CD4-positive, alpha-beta T cell (primary cell): ENCODE results near the gene SDC1. TPM values are rescaled to one million over a fixed set of nuclear protein-coding genes. Genes with fewer than 3 reads are reported as not detected.
A peak's percentile ranks its signal among the peaks of the same experiment; 100 is the strongest.
"Not testable (repeated sequence)": the region's sequence is repeated elsewhere in the genome, so short reads cannot be mapped to it uniquely, and the experiment has no call there.

Source experiments
- ATAC-seq: fragments of 200-7000 bp; cut with Tn5 transposase; one replicate; pipeline ENCODE4 v1.10.0; 2022; ENCODE audit warnings: mild to moderate bottlenecking; ENCODE audit not compliant: poor library complexity
- CTCF ChIA-PET: fragments of 350-600 bp; sonication (Branson Sonifier 250); formaldehyde crosslinking; loops from one replicate; lab custom pipeline; 2021; ENCODE audit warnings: antibody characterized with exemption, inconsistent platforms; lab: Charles Lee
- POLR2A ChIA-PET: fragments of 350-600 bp; sonication (Branson Sonifier 250); formaldehyde crosslinking; loops from one replicate; lab custom pipeline; 2021; ENCODE audit warnings: antibody characterized with exemption, inconsistent platforms; lab: Charles Lee
- DNase-seq, 14 experiments: peaks; one replicate each; pipeline ENCODE4 v3.0.0-alpha.2; 2013 to 2020; ENCODE audit warnings: mixed read lengths in 2 of 14
- H3K27ac ChIP-seq, 2 donors: one replicate each; pipeline versions ENCODE4 v1.5.1 to v1.7.0; 2013; ENCODE audit warnings: low read length in 2 of 2, low read depth in 1 of 2, mild to moderate bottlenecking in 1 of 2
- H3K27me3 ChIP-seq, 2 experiments: 1 replicate in 1 of 2; 2 replicates in 1 of 2; pipeline versions ENCODE4 v1.6.1 to v1.7.0; 2013; ENCODE audit warnings: low read length in 2 of 2, control low read depth in 1 of 2, mild to moderate bottlenecking in 1 of 2, moderate library complexity in 1 of 2; ENCODE audit not compliant: insufficient read depth in 2 of 2, control insufficient read depth in 1 of 2
- H3K36me3 ChIP-seq: one replicate; pipeline ENCODE4 v1.6.1; 2013; ENCODE audit warnings: low read length, control low read depth; ENCODE audit not compliant: insufficient read depth
- H3K4me1 ChIP-seq: one replicate; pipeline ENCODE4 v1.6.1; 2013; ENCODE audit warnings: low read length, control low read depth; ENCODE audit not compliant: insufficient read depth
- H3K4me3 ChIP-seq: one replicate; pipeline ENCODE4 v1.5.1; 2013; ENCODE audit warnings: mild to moderate bottlenecking, low read length, moderate library complexity
- H3K9me3 ChIP-seq, 2 experiments: 1 replicate in 1 of 2; 2 replicates in 1 of 2; pipeline versions ENCODE4 v1.6.1 to v1.7.0; 2013; ENCODE audit warnings: low read length in 2 of 2, mild to moderate bottlenecking in 2 of 2, control low read depth in 1 of 2, moderate library complexity in 1 of 2; ENCODE audit not compliant: control insufficient read depth in 1 of 2, insufficient read depth in 1 of 2
- H3K27ac Mint-ChIP-seq: one replicate; pipeline ENCODE4 v1.8.0; 2020; ENCODE audit warnings: mixed read lengths
- H3K27me3 Mint-ChIP-seq: one replicate; pipeline ENCODE4 v1.8.0; 2021; ENCODE audit warnings: mixed read lengths
- H3K36me3 Mint-ChIP-seq: one replicate; pipeline ENCODE4 v1.8.0; 2021; ENCODE audit warnings: low read depth, mixed read lengths
- H3K4me1 Mint-ChIP-seq: one replicate; pipeline ENCODE4 v1.8.0; 2021; ENCODE audit warnings: low read depth, mixed read lengths
- H3K4me3 Mint-ChIP-seq: one replicate; pipeline ENCODE4 v1.8.0; 2020; ENCODE audit warnings: mild to moderate bottlenecking, mixed read lengths
- H3K9me3 Mint-ChIP-seq: one replicate; pipeline ENCODE4 v1.8.0; 2020; ENCODE audit warnings: mixed read lengths
- intact Hi-C, 2 experiments: fragments of 100-400 bp; cut with DNase I in 1 of 2; cut with micrococcal nuclease in 1 of 2; formaldehyde crosslinking; loops; one replicate each; pipeline versions ENCODE4 v1.15.1 to v1.9.0; 2023 to 2025; cut with DNase I, micrococcal nuclease
- total RNA-seq, 174 experiments: library from RNA in 2 of 174; stranded (reverse) in 2 of 174; gene quantifications; one replicate each; pipeline ENCODE4 v1.2.3 and lab custom pipeline; 2021 to 2026
- TF ChIP-seq, protein P1 (sequence below): fragments of 200-600 bp; IDR thresholded peaks from one replicate; pipeline ENCODE4 v1.8.0; 2022; ENCODE audit warnings: antibody characterized with exemption, mild to moderate bottlenecking

SDC1 gene
- total RNA-seq, 2 experiments from 2014 or later = not detected

DNA sequence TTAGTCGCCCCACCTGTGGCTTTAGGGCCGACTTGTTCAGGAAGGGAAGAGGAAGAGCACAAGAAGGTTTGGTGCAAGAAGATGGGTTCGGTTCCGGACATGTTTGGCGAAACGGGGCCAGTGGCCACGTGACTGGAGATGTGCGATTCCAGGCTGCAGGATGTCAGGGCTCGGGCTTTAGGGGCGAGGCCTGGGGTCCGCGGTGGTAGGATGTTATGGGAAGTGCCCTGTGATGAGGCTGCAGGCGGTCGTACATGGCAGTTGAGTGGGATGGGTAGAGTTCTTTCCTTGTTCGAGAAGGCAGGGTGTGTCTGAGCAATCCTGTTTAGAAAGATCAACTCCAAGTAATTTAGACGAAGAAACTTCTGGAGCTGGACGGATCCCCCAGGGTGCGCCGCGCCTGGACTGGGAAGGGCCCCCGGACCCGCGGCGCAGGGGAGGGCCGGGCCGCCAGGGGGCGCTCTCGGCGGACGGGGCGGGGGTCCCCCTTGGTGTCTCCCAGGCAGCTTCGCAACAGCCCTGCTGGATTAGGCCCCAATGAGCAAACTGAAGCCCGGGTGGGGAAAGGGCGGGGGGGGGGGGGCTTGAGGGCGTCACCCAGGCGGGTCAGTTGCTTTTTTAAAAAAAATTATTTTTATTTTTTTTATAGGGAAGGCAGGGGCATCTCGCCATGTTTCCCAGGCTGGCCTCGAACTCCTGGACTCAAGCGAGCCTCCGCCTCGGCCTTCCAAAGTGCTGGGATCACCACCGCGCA, 17.2 kb upstream of the SDC1 start:
- peak in 5 of 14 experiments; percentile 14 to 36 (median 33) for DNase-seq
- Histone ChIP-seq H3K36me3 (peaks cover 2% of the 10 kb centered on the region), H3K4me3 (peak overlapping the region; percentile 11), H3K27me3 (no peaks in the 10 kb centered on the region), H3K9me3 (no peaks in the 10 kb centered on the region), H3K4me1 (peaks cover 8% of the 10 kb centered on the region), H3K27ac (no peak overlapping the region)
- ChIA-PET POLR2A (no interaction called here), CTCF (interaction anchor here (1.2 to 1.6 kb wide), 2 partner anchors 21 to 400 kb away, joined by 3 to 4 read pairs; no protein-coding TSS in a partner anchor)
- H3K4me3 Mint-ChIP-seq = peak overlapping the region; percentile 25
- peaks cover 2% of the 10 kb centered on the region for H3K36me3 Mint-ChIP-seq
- peak; percentile 34 for ATAC-seq
- H3K4me1 Mint-ChIP-seq = peaks cover 10% of the 10 kb centered on the region
- TF ChIP-seq, protein P1, sequence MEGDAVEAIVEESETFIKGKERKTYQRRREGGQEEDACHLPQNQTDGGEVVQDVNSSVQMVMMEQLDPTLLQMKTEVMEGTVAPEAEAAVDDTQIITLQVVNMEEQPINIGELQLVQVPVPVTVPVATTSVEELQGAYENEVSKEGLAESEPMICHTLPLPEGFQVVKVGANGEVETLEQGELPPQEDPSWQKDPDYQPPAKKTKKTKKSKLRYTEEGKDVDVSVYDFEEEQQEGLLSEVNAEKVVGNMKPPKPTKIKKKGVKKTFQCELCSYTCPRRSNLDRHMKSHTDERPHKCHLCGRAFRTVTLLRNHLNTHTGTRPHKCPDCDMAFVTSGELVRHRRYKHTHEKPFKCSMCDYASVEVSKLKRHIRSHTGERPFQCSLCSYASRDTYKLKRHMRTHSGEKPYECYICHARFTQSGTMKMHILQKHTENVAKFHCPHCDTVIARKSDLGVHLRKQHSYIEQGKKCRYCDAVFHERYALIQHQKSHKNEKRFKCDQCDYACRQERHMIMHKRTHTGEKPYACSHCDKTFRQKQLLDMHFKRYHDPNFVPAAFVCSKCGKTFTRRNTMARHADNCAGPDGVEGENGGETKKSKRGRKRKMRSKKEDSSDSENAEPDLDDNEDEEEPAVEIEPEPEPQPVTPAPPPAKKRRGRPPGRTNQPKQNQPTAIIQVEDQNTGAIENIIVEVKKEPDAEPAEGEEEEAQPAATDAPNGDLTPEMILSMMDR = peak; percentile 21
- no peaks in the 10 kb centered on the region for H3K9me3 Mint-ChIP-seq
- intact Hi-C loops = no loop called here
- H3K27ac Mint-ChIP-seq = no peak overlapping the region
- peaks cover 8% of the 10 kb centered on the region for H3K27me3 Mint-ChIP-seq

DNA sequence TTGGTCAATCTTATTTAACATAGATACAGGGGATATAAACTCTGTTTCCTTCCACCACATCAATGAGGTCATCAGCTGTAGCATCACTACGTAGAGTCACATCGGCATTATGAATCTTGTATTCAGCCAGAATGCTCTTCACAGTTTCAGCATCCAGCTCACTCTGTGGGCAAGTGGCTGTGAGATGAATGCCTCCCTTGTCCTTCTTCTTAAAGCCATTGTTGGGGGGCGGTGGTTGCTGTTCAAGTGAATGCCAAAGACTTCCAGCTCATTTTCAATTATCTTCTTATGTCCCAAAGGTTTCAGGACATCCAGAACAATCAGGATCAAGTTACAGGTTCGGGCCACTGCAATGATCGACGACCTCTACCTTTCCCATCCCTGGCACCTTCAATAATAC, 15.4 kb upstream of the SDC1 start:
- intact Hi-C loops = not testable (repeated sequence)

DNA sequence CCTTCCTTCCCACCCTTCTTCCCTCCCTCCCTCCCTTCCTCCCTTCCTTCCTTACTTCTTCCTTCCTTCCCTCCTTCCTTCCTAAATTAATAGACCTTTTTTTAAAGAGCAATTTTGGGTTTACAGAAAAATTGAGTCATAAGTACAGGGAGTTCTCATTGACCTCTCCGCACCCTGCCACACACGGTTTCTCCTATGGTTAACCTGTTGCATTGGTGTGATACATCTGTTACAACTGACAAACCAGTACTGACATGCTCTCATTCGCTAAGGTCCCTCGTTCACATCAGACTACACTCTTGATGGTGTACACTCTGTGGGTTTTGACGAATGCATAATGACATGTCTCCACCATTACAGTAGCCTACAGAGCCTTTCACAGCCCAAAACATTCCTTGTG, 11.6 kb upstream of the SDC1 start:
- H3K4me1 ChIP-seq = peaks cover 1% of the 10 kb centered on the region
- Mint-ChIP-seq H3K9me3 (no peaks in the 10 kb centered on the region), H3K4me3 (no peak overlapping the region), H3K27me3 (peaks cover 26% of the 10 kb centered on the region), H3K27ac (no peak overlapping the region), H3K4me1 (peaks cover 3% of the 10 kb centered on the region), H3K36me3 (no peaks in the 10 kb centered on the region)
- no peaks in the 10 kb centered on the region for H3K9me3 ChIP-seq
- H3K36me3 ChIP-seq = no peaks in the 10 kb centered on the region
- CTCF ChIA-PET = no interaction called here
- intact Hi-C loops = no loop called here
- no peak for DNase-seq
- no peak overlapping the region for H3K4me3 ChIP-seq
- TF ChIP-seq, protein P1 = no peak
- no peak for ATAC-seq
- no peak overlapping the region for H3K27ac ChIP-seq
- H3K27me3 ChIP-seq = peaks cover 0 to 6% of the 10 kb centered on the region in 2 experiments
- POLR2A ChIA-PET = no interaction called here

More for the DNA sequence above, 15.4 kb upstream of the SDC1 start:
- H3K4me1 Mint-ChIP-seq, ATAC-seq, H3K4me3 ChIP-seq, H3K27ac ChIP-seq, POLR2A ChIA-PET, DNase-seq, H3K36me3 ChIP-seq, H3K36me3 Mint-ChIP-seq, H3K9me3 ChIP-seq, H3K27me3 ChIP-seq, CTCF ChIA-PET, H3K27ac Mint-ChIP-seq, H3K9me3 Mint-ChIP-seq, H3K4me3 Mint-ChIP-seq, H3K4me1 ChIP-seq: not testable (repeated sequence)
- peaks cover 17% of the 10 kb centered on the region for H3K27me3 Mint-ChIP-seq
